Measurements from ENCODE around the gene EMB.
"Not testable (repeated sequence)": the region's sequence is repeated elsewhere in the genome, so short reads cannot be mapped to it uniquely, and the experiment has no call there.

EMB gene, protein sequence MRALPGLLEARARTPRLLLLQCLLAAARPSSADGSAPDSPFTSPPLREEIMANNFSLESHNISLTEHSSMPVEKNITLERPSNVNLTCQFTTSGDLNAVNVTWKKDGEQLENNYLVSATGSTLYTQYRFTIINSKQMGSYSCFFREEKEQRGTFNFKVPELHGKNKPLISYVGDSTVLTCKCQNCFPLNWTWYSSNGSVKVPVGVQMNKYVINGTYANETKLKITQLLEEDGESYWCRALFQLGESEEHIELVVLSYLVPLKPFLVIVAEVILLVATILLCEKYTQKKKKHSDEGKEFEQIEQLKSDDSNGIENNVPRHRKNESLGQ

DNA sequence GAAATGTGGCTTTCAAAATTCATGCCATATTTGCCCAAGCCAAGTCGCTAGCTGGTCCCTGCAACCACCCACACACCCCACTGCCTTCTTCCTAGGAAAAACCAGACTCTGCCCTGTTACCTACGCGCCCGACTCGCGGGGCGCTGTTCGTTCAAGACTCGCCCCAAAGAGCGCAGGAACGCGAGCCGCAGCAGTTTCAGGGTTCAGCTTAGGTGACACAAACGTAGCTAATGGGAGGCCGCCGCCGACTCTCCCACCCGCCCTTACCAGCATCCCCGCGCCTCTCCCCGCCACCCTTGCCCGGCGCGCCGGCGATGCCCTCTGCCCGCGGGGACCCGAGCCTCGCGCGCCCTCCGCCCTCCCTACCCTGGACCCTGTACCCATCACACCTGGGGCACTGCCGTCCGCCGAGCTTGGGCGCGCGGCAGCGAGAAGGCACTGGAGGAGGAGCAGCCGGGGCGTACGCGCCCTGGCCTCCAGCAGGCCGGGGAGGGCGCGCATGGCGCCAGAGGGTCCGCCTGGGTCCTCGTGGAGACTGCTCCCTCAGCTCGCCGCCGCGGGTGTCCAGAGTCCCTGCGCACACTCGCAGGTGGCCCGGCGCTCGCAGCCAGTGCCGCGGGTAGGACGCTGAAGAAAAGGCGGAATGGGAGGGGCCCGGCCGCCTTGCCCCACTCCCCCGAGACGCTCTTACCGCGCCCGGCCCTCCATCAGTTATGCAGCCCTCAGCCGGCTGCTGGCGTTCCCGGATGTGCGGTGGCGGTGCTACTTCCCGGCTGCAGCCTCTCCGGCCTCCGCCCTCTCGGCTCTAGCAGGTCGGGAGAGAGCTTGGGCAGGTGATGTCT lies at the start of gene EMB:
TSS of gene EMB (minus strand) at position 638 of the 842 bp plus-strand sequence. CDS start at position 501, 137 bp downstream.
- peak within 1 kb of the TSS; percentile 73 for H3K27ac ChIP-seq
- DNase-seq (ENCODE audit: low read depth, low spot score), result no peak

DNA sequence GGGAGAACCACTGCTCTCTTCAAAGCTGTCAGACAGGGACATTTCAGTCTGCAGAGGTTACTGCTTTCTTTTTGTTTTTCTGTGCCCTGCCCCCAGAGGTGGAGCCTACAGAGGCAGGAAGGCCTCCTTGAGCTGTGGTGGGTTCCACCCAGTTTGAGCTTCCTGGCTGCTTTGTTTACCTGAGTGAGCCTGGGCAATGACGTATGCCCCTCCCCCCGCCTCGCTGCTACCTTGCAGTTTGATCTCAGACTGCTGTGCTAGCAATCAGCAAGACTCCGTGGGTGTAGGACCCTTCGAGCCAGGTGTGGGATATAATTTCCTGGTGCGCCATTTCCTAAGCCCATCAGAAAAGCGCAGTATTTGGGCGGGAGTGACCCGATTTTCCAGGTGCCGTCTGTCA lies 48.4 kb upstream of the EMB start:
- not testable (repeated sequence) for H3K27ac ChIP-seq; DNase-seq (ENCODE audit: low read depth, low spot score)

DNA sequence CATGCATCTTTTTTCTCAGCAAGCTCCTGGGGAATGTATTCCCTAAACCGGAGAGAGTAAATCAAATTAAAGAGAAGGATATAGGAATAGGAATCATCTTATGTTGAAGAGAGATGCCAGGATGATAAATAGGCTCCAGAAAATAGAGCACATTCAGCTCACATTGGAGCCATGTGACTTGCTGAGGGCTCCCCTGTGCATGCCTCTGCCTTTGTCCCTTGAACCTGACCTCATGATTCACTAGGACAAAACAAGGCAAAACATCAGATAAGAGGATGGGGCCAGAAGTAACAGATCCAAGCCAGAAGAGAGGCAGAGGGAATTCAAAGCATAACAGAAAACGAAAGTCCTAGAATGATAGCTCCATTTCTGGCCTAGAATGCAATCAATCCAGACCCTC lies 37.7 kb upstream of the EMB start:
- not testable (repeated sequence) for DNase-seq (ENCODE audit: low read depth, low spot score); H3K27ac ChIP-seq

DNA sequence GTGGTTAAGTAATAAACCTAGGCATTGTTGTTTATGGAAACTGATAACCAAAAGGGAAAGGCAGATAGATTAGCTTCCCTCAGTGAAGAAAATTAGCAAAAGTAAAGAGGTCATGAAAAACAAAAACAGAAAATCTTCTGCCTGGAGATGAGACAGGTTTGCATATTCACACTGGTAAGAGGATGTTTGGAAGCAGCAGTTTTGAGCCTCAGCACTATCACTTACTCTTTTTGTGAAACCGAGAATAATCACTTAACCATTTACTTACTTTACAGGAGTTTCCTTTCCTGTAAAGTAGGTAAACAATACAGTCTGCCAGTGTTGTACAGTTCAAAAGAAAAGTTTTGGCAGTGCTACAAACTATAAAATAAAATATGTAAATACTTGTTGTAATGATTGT lies 35.5 kb upstream of the EMB start:
- no peak for DNase-seq (ENCODE audit: low read depth, low spot score)

DNA sequence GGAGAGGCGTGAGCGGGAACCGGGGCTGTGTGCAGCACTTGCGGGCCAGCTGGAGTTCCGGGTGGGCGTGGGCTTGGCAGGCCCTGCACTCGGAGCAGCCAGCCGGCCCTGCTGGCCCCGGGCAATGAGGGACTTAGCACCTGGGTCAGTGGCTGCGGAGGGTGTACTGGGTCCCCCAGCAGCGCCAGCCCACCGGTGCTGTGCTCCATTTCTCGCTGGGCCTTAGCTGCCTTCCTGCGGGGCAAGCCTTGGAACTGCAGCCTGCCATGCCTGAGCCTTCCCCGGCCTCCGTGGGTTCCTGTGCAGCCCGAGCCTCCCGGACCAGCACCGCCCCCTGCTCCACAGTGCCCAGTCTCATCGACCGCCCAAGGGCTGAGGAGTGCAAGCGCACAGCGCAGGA lies 23.9 kb upstream of the EMB start:
- DNase-seq (ENCODE audit: low read depth, low spot score); H3K27ac ChIP-seq: not testable (repeated sequence)

More for the DNA sequence above, 35.5 kb upstream of the EMB start:
- no peak overlapping the region for H3K27ac ChIP-seq

DNA sequence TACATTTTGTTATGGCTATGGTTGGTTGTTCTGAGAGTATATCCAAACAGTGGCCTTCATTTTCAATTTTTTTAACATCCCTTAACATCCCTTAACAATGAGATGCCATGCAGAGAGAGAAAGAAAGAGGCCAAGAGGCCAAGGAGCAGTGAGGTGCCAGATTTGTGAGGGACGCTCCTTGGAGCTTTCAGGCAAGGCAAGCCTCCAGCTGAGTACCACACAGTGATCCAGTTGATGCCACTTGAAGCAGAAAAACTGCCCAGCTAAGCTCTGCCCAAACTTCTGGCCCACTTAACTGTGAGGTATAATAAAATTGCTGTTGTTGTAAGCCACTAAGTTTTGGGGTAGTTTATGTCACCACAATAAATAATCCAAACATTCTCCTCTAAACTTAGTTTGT lies 22.6 kb upstream of the EMB start:
- no peak for DNase-seq (ENCODE audit: low read depth, low spot score)

DNA sequence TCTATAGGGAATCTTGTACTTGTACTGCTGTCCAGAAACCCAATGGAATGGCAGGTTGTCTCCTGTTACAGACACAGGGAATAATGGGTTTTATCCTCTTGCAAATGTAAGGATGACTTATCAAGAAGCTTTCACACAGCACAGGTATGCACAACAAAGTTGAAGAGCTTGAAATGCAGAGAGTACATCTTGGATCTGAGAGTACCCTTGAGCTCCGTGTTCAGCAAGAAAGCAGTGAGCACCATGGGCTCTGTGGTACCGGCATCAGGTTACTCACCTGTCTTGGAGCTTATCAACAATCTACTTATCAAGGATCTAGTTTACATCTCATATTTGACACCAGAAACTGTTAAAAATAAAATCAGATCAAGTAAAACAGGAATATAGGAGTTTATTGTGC lies 22.0 kb upstream of the EMB start:
- DNase-seq (ENCODE audit: low read depth, low spot score), result no peak
- H3K27ac ChIP-seq, result no peak overlapping the region

More for the DNA sequence above, 22.6 kb upstream of the EMB start:
- no peak overlapping the region for H3K27ac ChIP-seq

DNA sequence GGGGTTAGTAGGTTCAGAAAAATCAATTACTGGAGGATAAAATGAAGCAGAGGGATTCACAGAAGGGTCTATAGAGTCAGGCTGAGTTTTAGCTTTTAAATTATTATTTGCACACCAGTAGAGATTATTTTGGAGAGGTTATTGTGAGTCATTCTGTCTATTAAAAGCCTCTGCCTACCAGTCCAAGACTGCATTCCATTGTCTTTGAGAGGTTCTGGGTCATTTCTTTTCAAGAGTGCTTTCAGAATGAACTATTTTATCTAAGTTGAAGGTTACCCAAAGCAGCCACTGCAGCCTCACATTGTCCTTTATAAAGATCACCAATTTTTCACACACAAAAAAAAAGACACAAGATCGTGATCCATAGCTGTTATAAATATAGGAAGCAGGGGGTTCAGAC lies 21.5 kb upstream of the EMB start:
- not testable (repeated sequence) for H3K27ac ChIP-seq; DNase-seq (ENCODE audit: low read depth, low spot score)

DNA sequence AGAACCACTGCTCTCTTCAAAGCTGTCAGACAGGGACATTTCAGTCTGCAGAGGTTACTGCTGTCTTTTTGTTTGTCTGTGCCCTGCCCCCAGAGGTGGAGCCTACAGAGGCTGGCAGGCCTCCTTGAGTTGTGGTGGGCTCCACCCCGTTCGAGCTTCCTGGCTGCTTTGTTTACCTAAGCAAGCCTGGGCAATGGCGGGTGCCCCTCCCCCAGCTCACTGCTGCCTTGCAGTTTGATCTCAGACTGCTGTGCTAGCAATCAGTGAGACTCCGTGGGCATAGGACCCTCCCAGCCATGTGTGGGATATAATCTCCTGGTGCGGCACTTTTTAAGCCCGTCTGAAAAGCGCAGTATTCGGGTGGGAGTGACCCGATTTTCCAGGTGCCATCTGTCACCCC lies 17.3 kb upstream of the EMB start:
- not testable (repeated sequence) for DNase-seq (ENCODE audit: low read depth, low spot score); H3K27ac ChIP-seq

DNA sequence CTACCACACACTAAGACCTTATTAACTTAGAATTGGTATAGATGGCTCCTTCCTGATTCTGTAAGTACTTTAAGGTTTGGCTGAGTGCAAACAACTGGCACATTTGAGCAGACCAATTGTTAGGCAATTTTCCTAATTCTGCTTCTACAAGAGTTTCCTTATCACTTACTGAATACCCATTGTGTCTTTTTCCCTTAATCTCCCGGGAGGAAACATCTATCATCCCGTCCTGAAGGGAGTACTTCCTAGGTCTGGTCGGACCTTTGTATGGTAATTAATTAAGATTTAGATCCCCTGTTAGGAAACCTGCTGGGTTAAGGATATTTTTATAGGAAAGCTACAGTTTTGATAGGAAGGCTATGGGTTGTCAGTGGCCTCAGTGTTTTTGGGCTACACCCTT lies 8.2 kb upstream of the EMB start:
- DNase-seq (ENCODE audit: low read depth, low spot score); H3K27ac ChIP-seq: not testable (repeated sequence)

DNA sequence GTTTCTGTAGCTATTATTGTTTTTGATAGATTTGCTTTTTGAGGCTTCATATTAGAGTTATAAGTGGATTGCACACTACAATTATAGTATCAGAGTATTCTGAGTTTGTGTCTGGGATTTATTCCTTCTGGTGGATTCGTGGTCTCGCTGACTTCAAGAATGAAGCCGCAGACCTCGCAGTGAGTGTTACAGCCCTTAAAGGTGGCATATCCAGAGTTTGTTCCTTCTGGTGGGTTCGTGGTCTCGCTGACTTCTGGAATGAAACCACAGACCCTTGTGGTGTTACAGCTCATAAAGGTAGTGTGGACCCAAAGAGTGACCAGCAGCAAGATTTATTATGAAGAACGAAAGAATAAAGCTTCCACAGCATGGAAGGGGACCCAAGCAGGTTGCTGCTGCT lies 6.9 kb upstream of the EMB start:
- no peak for DNase-seq (ENCODE audit: low read depth, low spot score)

DNA sequence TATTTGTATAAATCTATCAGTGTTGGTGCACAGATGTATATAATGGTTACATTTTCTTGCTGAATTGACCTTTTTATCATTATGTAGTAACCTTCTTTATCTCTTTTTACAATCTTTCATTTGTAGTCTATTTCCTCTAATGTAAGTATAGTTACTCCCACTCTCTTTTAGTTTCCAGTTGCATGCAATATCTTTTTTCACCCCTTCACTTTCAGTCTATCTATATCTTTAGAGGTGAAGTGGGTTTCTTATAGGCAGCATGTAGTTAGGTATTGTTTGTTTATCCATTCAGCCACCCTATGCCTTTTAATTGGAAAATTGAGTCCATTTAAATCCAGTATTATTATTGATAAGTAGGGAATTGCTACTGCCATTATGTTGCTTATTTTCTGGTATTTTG lies 6.1 kb upstream of the EMB start:
- no peak for DNase-seq (ENCODE audit: low read depth, low spot score)
- H3K27ac ChIP-seq, result no peak overlapping the region

More for the DNA sequence above, 6.9 kb upstream of the EMB start:
- no peak overlapping the region for H3K27ac ChIP-seq

DNA sequence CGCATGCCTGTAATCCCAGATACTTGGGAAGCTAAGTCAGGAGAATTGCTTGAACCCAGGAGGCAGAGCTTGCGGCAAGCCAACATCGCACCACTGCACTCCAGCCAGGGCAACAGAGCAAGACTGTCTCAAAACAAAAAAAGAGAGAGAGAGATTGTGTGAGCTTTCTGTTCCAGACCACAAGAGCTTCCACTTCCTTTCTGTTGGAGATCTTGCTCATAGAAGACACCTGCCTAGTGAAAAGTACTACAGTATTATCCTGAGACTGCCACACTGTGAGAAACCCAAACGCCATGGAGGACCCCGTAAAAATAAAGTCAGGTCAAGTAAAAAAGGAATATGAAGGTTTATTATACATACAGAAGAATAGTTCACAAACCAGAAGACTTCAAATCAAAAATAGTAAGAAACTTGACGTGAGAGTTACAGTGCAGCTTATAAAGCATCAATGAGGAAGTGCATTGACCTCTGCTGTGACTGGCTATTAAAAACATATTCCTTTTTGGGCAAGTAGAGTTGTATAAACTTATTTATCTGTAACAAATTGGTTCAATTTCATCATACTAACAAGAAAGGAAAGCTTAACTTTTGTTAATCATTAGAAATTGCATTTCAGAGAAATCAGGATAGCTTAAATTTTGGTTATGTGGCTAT lies 4.3 kb upstream of the EMB start:
- DNase-seq (ENCODE audit: low read depth, low spot score), result no peak
- H3K27ac ChIP-seq, result no peak overlapping the region

DNA sequence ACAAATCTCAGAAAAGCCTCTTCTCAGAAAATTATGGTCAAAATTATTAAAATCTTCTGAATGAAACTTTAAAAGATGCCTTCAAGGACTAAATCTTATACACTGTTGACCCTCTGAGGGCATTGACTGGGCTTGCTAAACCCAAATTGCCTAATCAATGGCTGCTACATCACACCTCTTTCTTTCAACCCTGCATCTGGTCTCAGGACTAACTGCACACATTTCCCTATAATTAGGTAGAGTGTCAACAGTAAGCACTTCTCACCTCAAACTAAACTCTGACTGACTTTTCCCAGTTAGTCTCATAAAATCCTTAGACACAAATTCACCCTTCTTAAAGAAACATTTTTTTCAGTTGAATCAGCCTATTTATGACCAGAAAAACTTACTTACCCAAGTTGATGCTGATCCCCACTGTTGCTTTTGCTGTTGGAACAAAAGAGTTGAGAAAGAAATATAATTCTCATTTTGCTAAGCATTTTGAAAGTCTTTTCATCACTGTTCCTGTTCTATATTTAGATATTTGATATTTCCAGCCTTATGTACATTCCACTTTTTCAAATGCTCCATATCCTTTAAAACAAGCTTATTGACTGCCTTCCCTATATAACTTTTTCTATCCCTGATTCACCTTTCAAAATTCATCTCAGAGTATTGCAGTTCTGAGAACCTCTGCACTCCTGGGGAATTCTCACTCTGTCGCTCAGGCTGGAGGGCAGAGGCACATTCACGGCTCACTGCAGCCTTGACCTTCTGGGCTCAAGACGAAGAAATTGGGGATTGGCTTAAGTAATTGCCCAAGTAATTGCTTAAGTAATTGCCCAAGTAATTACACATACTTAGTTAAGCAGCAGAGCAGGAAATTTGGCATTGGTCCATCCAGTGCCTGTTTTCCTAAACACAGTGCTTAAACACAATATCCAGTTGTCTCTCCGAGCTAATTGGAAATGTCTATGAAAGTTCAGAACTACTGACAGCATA lies 1.8 kb upstream of the EMB start:
- H3K27ac ChIP-seq; DNase-seq (ENCODE audit: low read depth, low spot score): not testable (repeated sequence)

DNA sequence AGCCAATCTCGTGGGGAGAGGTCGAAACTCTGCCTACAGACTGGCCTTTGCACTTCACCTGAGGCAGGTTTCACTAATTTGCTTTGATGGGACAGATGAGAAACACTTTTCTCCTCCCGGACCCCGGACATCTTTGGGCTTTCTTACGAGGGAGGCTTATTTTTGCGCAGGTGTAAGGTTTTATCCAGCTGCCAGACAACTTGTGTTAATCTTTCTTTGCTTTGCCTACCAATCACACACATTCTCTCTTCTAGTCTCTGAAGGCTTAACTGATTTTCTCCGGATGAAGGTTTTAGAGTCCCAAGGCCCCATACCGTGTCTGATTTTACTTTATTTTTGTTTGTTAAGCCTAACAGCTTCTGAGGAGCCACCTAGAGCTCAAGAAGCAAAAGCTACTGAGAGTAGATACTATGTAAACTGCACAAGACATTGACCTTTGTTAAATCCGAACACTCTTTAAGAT lies 436 bp upstream of the EMB start:
- peak overlapping the region; percentile 73 for H3K27ac ChIP-seq
- no peak for DNase-seq (ENCODE audit: low read depth, low spot score)

DNA sequence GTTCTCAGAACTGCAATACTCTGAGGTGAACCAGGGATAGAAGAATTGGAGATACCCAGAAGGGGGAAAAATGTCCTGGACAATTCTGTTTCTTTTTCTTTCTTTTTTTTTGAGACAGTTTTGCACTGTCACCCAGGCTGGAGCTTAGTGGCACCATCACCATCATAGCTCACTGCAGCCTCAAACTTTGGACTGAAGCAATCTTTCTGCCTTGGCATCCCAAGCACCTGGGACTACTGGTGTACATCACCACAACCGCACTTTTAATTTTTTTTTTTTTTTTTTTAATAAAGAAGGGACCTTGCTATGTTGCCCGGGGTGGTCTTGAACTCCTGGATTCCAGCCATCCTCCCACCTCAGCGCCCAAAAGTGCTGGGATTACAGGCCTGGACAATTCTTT lies 1.9 kb downstream of the EMB start:
- no peak for DNase-seq (ENCODE audit: low read depth, low spot score)
- no peak overlapping the region for H3K27ac ChIP-seq

DNA sequence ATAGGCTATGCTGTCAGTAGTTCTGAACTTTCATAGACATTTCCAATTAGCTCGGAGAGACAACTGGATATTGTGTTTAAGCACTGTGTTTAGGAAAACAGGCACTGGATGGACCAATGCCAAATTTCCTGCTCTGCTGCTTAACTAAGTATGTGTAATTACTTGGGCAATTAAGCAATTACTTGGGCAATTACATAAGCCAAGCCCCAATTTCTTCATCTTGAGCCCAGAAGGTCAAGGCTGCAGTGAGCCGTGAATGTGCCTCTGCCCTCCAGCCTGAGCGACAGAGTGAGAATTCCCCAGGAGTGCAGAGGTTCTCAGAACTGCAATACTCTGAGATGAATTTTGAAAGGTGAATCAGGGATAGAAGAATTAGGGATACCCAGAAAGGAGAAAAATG lies 3.0 kb downstream of the EMB start:
- not testable (repeated sequence) for H3K27ac ChIP-seq; DNase-seq (ENCODE audit: low read depth, low spot score)

DNA sequence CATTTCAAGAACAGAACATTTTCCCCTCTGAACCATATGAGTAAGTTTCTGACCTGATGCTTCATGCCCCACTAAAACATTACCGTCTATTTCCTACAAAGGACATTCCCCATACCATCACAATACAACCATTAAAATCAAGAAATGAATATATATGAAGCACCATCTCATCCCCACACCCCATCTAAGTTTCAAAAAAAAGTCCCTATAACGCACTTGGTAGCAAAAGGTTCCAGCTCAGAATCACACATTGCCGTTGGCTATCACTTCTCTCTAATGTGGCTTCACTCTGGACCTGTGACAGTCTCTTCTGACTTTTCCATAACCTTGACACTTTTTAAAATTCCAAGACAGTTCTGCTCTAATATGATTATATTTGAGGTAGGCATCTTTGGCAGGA lies 5.9 kb downstream of the EMB start:
- H3K27ac ChIP-seq, result no peak overlapping the region

DNA sequence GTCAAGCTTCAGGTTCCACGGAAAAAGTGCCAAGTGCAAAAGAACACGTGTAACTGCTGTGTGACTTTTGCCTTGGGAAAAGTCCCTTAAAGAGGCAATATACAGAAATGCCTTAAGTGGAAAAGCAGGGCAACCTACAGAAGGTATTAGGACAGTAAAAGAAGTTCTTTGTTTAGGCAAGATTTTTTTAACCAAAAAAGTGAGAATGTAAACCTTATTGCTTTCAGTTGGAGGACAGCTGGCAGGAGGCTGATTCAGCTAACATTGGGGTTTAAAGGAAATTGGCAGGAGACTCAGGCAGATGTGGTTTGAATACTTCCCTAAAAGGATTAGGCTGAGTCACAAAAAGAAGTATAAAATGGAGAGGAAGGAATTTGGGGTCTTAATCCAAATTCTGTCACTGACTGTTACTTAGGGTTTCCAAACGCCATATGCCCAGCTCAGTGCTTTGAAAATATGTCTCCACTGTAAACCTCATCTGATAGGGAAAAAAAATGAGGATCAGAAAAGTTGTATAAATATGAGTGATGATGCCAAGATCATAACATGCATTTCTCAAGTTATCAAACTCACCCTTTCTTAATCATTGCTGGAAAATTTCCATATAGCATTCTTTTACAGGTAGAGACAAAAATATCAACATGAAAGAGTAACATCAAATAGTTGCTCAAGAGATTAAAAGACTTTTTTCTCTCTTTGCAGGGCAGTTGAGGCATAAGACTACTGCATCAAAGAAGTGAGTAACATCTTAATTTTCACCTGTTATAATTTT lies 9.8 kb downstream of the EMB start:
- DNase-seq (ENCODE audit: low read depth, low spot score), result not testable (repeated sequence)
- peak overlapping the region; percentile 61 for H3K27ac ChIP-seq

More for the DNA sequence above, 5.9 kb downstream of the EMB start:
- DNase-seq (ENCODE audit: low read depth, low spot score), result no peak

All from epithelial cell of prostate (primary cell).